AG08396 (cell line): ENCODE data around the gene LIPH.
"Not testable (repeated sequence)": the region's sequence is repeated elsewhere in the genome, so short reads cannot be mapped to it uniquely, and the experiment has no call there.

Experiments used
- DNase-seq: peaks from one replicate; pipeline ENCODE4 v3.0.0; 2012; ENCODE audit warnings: low spot score, mixed read lengths

The LIPH gene

DNA sequence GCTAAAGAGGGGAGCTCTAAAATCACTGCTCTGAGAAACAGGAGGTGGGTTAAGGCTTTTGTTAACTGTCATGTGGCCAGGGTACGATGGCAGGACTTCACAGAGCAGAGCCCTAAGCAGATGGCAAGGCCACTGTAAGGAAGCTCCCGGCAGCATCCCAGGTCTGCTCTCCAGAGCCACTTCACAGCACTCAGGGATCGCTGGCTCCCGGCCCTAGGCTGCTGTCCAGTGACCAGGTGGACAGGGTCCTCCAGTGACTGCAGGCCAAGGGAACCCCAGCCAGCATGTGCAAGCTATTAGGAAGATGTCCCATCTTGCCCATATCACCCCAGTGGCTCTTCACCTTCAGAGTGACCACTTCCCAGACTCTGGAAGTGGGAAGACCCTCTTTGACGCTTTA, 63.9 kb downstream of the LIPH start:
- DNase-seq, result no peak

DNA sequence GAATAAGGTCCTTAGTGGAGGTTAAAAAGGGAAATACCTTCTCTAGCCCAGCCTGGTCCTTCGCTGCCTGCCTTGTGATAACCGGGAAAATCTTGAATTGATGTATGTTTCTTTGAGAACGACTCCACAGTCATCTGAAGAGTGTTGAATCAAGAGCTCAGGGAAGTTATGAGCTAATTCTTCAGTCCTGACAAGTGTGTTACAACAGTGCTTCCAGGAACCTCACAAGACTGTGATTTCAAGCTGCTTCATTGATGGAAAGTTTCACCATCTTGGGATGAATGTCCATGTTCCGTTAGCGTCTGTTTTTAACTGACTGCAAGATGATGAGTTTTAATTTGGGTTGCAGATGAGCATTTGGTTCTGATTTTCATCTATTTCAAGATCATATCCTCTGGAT, 66.0 kb downstream of the LIPH start:
- DNase-seq, result no peak

DNA sequence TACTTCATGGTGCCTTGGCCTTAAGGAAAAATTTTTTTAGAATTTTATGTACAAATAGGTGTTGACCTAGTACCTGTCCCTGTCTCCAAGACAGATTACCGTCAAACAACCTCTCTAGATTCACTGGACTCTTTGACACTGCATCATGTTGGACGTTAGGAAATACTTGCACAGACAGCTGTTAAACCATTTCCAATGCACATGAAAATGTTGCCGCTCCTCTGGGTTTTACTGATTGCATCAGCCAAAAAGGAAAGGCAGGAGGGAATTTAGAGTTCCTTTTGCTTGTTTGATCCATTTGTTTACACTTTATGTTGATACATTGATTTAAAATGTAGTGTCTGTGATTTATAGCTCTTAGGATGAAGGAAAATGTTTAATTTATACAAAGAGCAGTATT, 68.1 kb downstream of the LIPH start:
- no peak for DNase-seq

DNA sequence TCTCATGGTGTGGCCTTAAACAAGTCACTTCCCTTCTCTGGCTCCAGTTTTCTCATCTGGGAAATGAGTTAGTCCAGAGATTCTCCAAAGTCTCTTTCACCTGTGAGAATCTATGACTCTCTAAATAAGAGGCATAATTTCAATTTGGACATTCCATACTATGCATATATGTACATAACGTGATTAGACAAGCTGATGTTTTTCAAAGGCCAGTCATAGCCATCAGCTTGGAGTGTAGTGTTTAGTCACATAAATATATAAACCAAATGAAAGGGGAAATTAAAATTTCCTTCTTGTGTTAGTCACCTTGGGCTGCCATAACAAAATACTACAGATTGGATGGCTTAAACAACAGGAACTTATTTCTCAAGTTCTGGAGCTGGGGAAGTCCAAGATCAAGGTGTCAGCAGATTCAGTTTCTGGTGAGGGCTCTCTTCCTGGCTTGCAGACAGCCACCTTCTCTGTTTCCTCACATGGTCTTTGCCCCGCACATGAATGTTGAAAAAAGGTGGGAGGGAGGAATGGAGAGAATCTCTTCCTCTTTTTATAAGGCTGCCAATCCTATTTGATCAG, 72.9 kb downstream of the LIPH start:
- no peak for DNase-seq

- no peak for DNase-seq
These were observed 75.1 kb downstream of the LIPH start for GRCh38 chr3:185477316-185477715.

GRCh38 chr3:185474922-185475321, 77.5 kb downstream of the LIPH start:
- DNase-seq, result not testable (repeated sequence)

DNA sequence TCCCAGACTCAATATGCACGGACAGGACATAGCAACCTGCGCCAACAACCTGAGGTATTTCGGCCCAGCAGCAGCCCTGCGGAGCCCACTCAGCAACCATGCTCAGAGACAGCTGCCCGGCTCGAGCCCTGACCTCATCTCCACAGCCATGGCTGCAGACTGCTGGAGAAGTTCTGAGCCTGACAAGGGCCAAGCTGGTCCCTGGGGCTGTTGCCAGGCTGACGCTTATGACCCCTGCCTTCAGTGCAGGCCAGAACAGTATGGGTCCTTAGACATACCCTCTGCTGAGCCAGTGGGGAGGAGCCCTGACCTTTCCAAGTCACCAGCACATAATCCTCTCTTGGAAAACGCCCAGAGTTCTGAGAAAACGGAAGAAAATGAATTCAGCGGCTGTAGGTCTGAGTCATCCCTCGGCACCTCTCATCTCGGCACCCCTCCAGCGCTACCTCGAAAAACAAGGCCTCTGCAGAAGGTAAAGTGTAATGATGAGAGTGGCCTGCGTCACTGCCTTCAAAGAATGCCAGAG, 79.0 kb downstream of the LIPH start:
- DNase-seq, result no peak

GRCh38 chr3:185470323-185470722, 82.1 kb downstream of the LIPH start:
- no peak for DNase-seq

- DNase-seq, result no peak
These were observed 82.8 kb downstream of the LIPH start for GRCh38 chr3:185469542-185469941.

DNA sequence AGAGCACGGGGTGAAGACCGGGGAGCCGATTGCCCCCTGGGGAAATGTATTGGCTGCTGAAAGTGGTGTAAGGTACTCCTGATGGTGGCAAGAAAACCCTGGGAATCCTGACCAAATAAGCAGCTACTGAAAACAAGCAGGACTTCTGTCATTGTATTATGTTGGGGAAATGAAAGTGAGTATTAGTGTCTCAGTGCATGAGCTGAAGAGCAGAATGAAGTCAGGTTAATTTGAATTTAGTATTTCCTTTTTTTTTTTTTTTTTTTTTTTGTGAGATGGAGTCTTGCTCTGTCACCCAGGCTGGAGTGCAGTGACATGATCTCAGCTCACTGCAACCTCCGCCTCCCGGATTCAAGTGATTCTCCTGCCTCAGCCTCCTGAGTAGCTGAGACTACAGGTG, 86.3 kb downstream of the LIPH start:
- not testable (repeated sequence) for DNase-seq

GRCh38 chr3:185465471-185465870, 86.9 kb downstream of the LIPH start:
- no peak for DNase-seq

GRCh38 chr3:185460719-185461350, 91.6 kb downstream of the LIPH start:
- peak; percentile 12 for DNase-seq

GRCh38 chr3:185460309-185460708, 92.1 kb downstream of the LIPH start:
- DNase-seq, result no peak

- DNase-seq, result no peak
These were observed 95.0 kb downstream of the LIPH start for GRCh38 chr3:185457376-185457775.
